ENCODE measurements around the gene RGL4. TPM values are rescaled to one million over a fixed set of nuclear protein-coding genes. Genes with fewer than 3 reads are reported as not detected.
"Not testable (repeated sequence)": the region's sequence is repeated elsewhere in the genome, so short reads cannot be mapped to it uniquely, and the experiment has no call there.

Gene RGL4
- total RNA-seq, 2 experiments from 2014 or later = 24.6 to 24.8 TPM

- Mint-ChIP-seq H3K4me1 (ENCODE audit: low read depth) (no peaks in the 10 kb centered on the region), H3K27ac (no peak overlapping the region), H3K27me3 (no peaks in the 10 kb centered on the region), H3K4me3 (no peak overlapping the region), H3K36me3 (ENCODE audit: low read depth) (peaks cover 34% of the 10 kb centered on the region), H3K9me3 (no peaks in the 10 kb centered on the region)
- H3K4me3 ChIP-seq (ENCODE audit: low read length) = no peak overlapping the region
- H3K9me3 ChIP-seq (ENCODE audit: control insufficient read depth in 1 of 2, insufficient read depth in 1 of 2, low read length in 2 of 2) = no peaks in the 10 kb centered on the region
- ChIA-PET POLR2A (interaction anchor here (0.5 kb wide), 1 partner anchor 19 kb away, joined by 3 read pairs; no protein-coding TSS in a partner anchor), CTCF (no interaction called here)
- ATAC-seq (ENCODE audit: poor library complexity) (no peak), DNase-seq (no peak)
- TF ChIP-seq CTCF (IDR thresholded peaks at IDR 0.05) = no peak
- H3K4me1 ChIP-seq (ENCODE audit: insufficient read depth, low read length) = no peaks in the 10 kb centered on the region
- H3K27ac ChIP-seq (ENCODE audit: low read depth in 1 of 2, low read length in 2 of 2) = no peak overlapping the region
- peaks cover 22% of the 10 kb centered on the region for H3K36me3 ChIP-seq (ENCODE audit: insufficient read depth, low read length)
- intact Hi-C loops (cut with DNase I, micrococcal nuclease) = no loop called here
- H3K27me3 ChIP-seq (ENCODE audit: control insufficient read depth in 1 of 2, insufficient read depth in 2 of 2, low read length in 2 of 2) = no peaks in the 10 kb centered on the region
Observed at GRCh38 chr22:23655891-23656475, 34.8 kb upstream of the RGL4 start.

GRCh38 chr22:23657727-23658126 is 33.1 kb upstream of the RGL4 start:
- no peaks in the 10 kb centered on the region for H3K4me1 ChIP-seq (ENCODE audit: insufficient read depth, low read length)
- Mint-ChIP-seq H3K4me1 (ENCODE audit: low read depth) (no peaks in the 10 kb centered on the region), H3K27ac (no peak overlapping the region), H3K27me3 (no peaks in the 10 kb centered on the region), H3K9me3 (no peaks in the 10 kb centered on the region), H3K36me3 (ENCODE audit: low read depth) (peaks cover 39% of the 10 kb centered on the region), H3K4me3 (no peak overlapping the region)
- H3K27me3 ChIP-seq (ENCODE audit: control insufficient read depth in 1 of 2, insufficient read depth in 2 of 2, low read length in 2 of 2) = no peaks in the 10 kb centered on the region
- no peak for TF ChIP-seq CTCF (IDR thresholded peaks at IDR 0.05)
- no peak for DNase-seq
- ATAC-seq (ENCODE audit: poor library complexity) = no peak
- intact Hi-C loops (cut with DNase I, micrococcal nuclease) = no loop called here
- ChIA-PET POLR2A (no interaction called here), CTCF (no interaction called here)
- no peak overlapping the region for H3K4me3 ChIP-seq (ENCODE audit: low read length)
- H3K27ac ChIP-seq (ENCODE audit: low read depth in 1 of 2, low read length in 2 of 2) = no peak overlapping the region
- H3K36me3 ChIP-seq (ENCODE audit: insufficient read depth, low read length) = peaks cover 22% of the 10 kb centered on the region
- H3K9me3 ChIP-seq (ENCODE audit: control insufficient read depth in 1 of 2, insufficient read depth in 1 of 2, low read length in 2 of 2) = peaks cover 0 to 4% of the 10 kb centered on the region in 2 experiments

- POLR2A ChIA-PET, H3K4me3 Mint-ChIP-seq: not testable (repeated sequence)
- peaks cover 61% of the 10 kb centered on the region for H3K36me3 Mint-ChIP-seq (ENCODE audit: low read depth)
Observed at GRCh38 chr22:23660381-23660780, 30.4 kb upstream of the RGL4 start.

More at GRCh38 chr22:23660381-23660780, 30.4 kb upstream of the RGL4 start:
- H3K9me3 Mint-ChIP-seq; H3K9me3 ChIP-seq (ENCODE audit: control insufficient read depth in 1 of 2, insufficient read depth in 1 of 2, low read length in 2 of 2); CTCF ChIA-PET; H3K27ac ChIP-seq (ENCODE audit: low read depth in 1 of 2, low read length in 2 of 2); H3K4me1 ChIP-seq (ENCODE audit: insufficient read depth, low read length); H3K4me1 Mint-ChIP-seq (ENCODE audit: low read depth); H3K4me3 ChIP-seq (ENCODE audit: low read length); H3K27me3 ChIP-seq (ENCODE audit: control insufficient read depth in 1 of 2, insufficient read depth in 2 of 2, low read length in 2 of 2); H3K27ac Mint-ChIP-seq; ATAC-seq (ENCODE audit: poor library complexity); intact Hi-C loops (cut with DNase I, micrococcal nuclease); H3K27me3 Mint-ChIP-seq; DNase-seq: not testable (repeated sequence)
- peaks cover 20% of the 10 kb centered on the region for H3K36me3 ChIP-seq (ENCODE audit: insufficient read depth, low read length)
